ENCODE results near the gene SH2D6. TPM values are rescaled to one million over a fixed set of nuclear protein-coding genes. Genes with fewer than 3 reads are reported as not detected.

SH2D6 gene
- total RNA-seq, 6 experiments from 2014 or later = 0.40 to 3.7 (median 2.3) TPM; not detected in 2

- TF ChIP-seq POLR2A (IDR thresholded peaks at IDR 0.05) = no peak
- no peak for TF ChIP-seq CTCF (IDR thresholded peaks at IDR 0.05)
- intact Hi-C loops (cut with DNase I) = no loop called here
- H3K4me1 ChIP-seq = peaks cover 0 to 5% (median 0%) of the 10 kb centered on the region in 4 donors
- no peaks in the 10 kb centered on the region for H3K27me3 ChIP-seq
- peaks cover 0 to 15% (median 0%) of the 10 kb centered on the region in 4 donors for H3K36me3 ChIP-seq
- no peak overlapping the region for H3K27ac ChIP-seq
- ATAC-seq (no peak), DNase-seq (no peak)
- H3K4me3 ChIP-seq = no peak overlapping the region
- WGBS (ENCODE audit: insufficient coverage, low coverage, low lambda C conversion rate, missing lambda C conversion rate) = 92% methylated on average over 3 of the region's 4 CpGs
- H3K9me3 ChIP-seq = no peaks in the 10 kb centered on the region
Measured at GRCh38 chr2:85383850-85384249, 34.7 kb upstream of the SH2D6 start.

- peak in 1 of 3 donors; percentile 5 for DNase-seq
- 100% methylated on average over 1 of the region's 2 CpGs for WGBS (ENCODE audit: insufficient coverage, low coverage, low lambda C conversion rate, missing lambda C conversion rate)
- H3K27me3 ChIP-seq = no peaks in the 10 kb centered on the region
Measured at GRCh38 chr2:85385746-85386145, 32.8 kb upstream of the SH2D6 start.

GRCh38 chr2:85387754-85388153 lies 30.8 kb upstream of the SH2D6 start:
- DNase-seq (no peak), ATAC-seq (peak in 1 of 4 donors; percentile 41)
- WGBS (ENCODE audit: insufficient coverage, low coverage, low lambda C conversion rate, missing lambda C conversion rate) = 78% methylated on average over 2 of the region's 2 CpGs
- intact Hi-C loops (cut with DNase I) = no loop called here
- no peaks in the 10 kb centered on the region for H3K9me3 ChIP-seq
- peaks cover 0 to under 1% (median 0%) of the 10 kb centered on the region in 4 donors for H3K4me1 ChIP-seq
- no peak overlapping the region for H3K4me3 ChIP-seq
- H3K27ac ChIP-seq = no peak overlapping the region
- no peaks in the 10 kb centered on the region for H3K36me3 ChIP-seq
- H3K27me3 ChIP-seq = no peaks in the 10 kb centered on the region
- no peak for TF ChIP-seq POLR2A (IDR thresholded peaks at IDR 0.05)
- no peak for TF ChIP-seq CTCF (IDR thresholded peaks at IDR 0.05)

More at GRCh38 chr2:85385746-85386145, 32.8 kb upstream of the SH2D6 start:
- Histone ChIP-seq H3K36me3 (peaks cover 0 to 2% (median 0%) of the 10 kb centered on the region in 4 donors), H3K9me3 (no peaks in the 10 kb centered on the region), H3K4me3 (no peak overlapping the region), H3K27ac (no peak overlapping the region), H3K4me1 (peaks cover 0 to 5% (median 0%) of the 10 kb centered on the region in 4 donors)
- no peak for ATAC-seq
- intact Hi-C loops (cut with DNase I) = no loop called here
- TF ChIP-seq POLR2A (IDR thresholded peaks at IDR 0.05) = no peak
- no peak for TF ChIP-seq CTCF (IDR thresholded peaks at IDR 0.05)

GRCh38 chr2:85388878-85389538 lies 29.5 kb upstream of the SH2D6 start:
- Histone ChIP-seq H3K27me3 (no peaks in the 10 kb centered on the region), H3K4me3 (no peak overlapping the region), H3K36me3 (no peaks in the 10 kb centered on the region), H3K4me1 (no peaks in the 10 kb centered on the region), H3K27ac (no peak overlapping the region), H3K9me3 (no peaks in the 10 kb centered on the region)
- ATAC-seq (no peak), DNase-seq (peak in 1 of 3 donors; percentile 35)
- intact Hi-C loops (cut with DNase I) = no loop called here
- TF ChIP-seq CTCF (IDR thresholded peaks at IDR 0.05) = no peak
- no peak for TF ChIP-seq POLR2A (IDR thresholded peaks at IDR 0.05)
- WGBS (ENCODE audit: insufficient coverage, low coverage, low lambda C conversion rate, missing lambda C conversion rate) = 75% methylated on average over 2 of the region's 9 CpGs
